Liver (tissue), 9 donors: ENCODE results near the gene AHDC1. TPM values are rescaled to one million over a fixed set of nuclear protein-coding genes. Genes with fewer than 3 reads are reported as not detected.

Experiments used
- DNase-seq: peaks from one replicate; pipeline ENCODE4 v3.0.0-alpha.2; 2017; ENCODE audit warnings: low spot score
- H3K27ac ChIP-seq, 2 donors: one replicate each; pipeline ENCODE4 v1.7.0; 2013; ENCODE audit warnings: inconsistent platforms in 2 of 2, low read length in 2 of 2, control low read depth in 1 of 2, low read depth in 1 of 2, mild to moderate bottlenecking in 1 of 2
- H3K27me3 ChIP-seq, 4 donors: one replicate each; pipeline versions ENCODE4 v1.6.1 to v1.7.0; 2013; ENCODE audit warnings: low read length in 3 of 4, inconsistent platforms in 1 of 4, mild to moderate bottlenecking in 1 of 4, moderate library complexity in 1 of 4; ENCODE audit not compliant: control insufficient read depth in 4 of 4, insufficient read depth in 4 of 4
- H3K36me3 ChIP-seq, 4 donors: one replicate each; pipeline versions ENCODE4 v1.6.1 to v1.7.0; 2013; ENCODE audit warnings: low read length in 3 of 4, mild to moderate bottlenecking in 3 of 4, low read depth in 1 of 4, moderate library complexity in 1 of 4; ENCODE audit not compliant: control insufficient read depth in 4 of 4, insufficient read depth in 3 of 4
- H3K4me1 ChIP-seq, 4 donors: one replicate each; pipeline versions ENCODE4 v1.6.1 to v1.7.0; 2013; ENCODE audit warnings: low read length in 3 of 4, mild to moderate bottlenecking in 3 of 4, moderate library complexity in 1 of 4; ENCODE audit not compliant: control insufficient read depth in 4 of 4, insufficient read depth in 4 of 4
- H3K4me3 ChIP-seq, 3 donors: one replicate each; pipeline versions ENCODE4 v1.6.1 to v1.7.0; 2013; ENCODE audit warnings: low read length in 3 of 3, control low read depth in 1 of 3, low read depth in 1 of 3, mild to moderate bottlenecking in 1 of 3
- H3K9ac ChIP-seq, 2 donors: one replicate each; pipeline ENCODE4 v1.7.0; 2013; ENCODE audit warnings: low read length in 2 of 2, mild to moderate bottlenecking in 2 of 2, moderate library complexity in 2 of 2, control low read depth in 1 of 2, low read depth in 1 of 2
- H3K9me3 ChIP-seq, 4 donors: one replicate each; pipeline versions ENCODE4 v1.6.1 to v1.7.0; 2013; ENCODE audit warnings: low read length in 3 of 4; ENCODE audit not compliant: control insufficient read depth in 4 of 4
- FOXA1 ChIP-seq: IDR thresholded peaks from 2 replicates; pipeline ENCODE4 v1.6.1; 2016; ENCODE audit warnings: antibody characterized with exemption
- FOXA2 ChIP-seq: IDR thresholded peaks from 2 replicates; pipeline ENCODE4 v1.6.1; 2016; ENCODE audit warnings: antibody characterized with exemption
- GABPA ChIP-seq, 2 donors: IDR thresholded peaks in 1 of 2; conservative IDR thresholded peaks in 1 of 2; 2 replicates each; pipeline ENCODE4 v1.6.1; 2016; ENCODE audit warnings: antibody characterized with exemption in 2 of 2, mild to moderate bottlenecking in 1 of 2, moderate library complexity in 1 of 2
- HNF4A ChIP-seq, 2 donors: conservative IDR thresholded peaks; 2 replicates each; pipeline ENCODE4 v1.6.1; 2016; ENCODE audit warnings: antibody characterized with exemption in 2 of 2, mild to moderate bottlenecking in 2 of 2
- HNF4G ChIP-seq: IDR thresholded peaks from 2 replicates; pipeline ENCODE4 v1.6.1; 2016; ENCODE audit warnings: antibody characterized with exemption
- JUND ChIP-seq, 2 donors: IDR thresholded peaks; 2 replicates each; pipeline ENCODE4 v1.6.1; 2016; ENCODE audit warnings: antibody characterized with exemption in 2 of 2
- NR2F2 ChIP-seq: IDR thresholded peaks from 2 replicates; pipeline ENCODE4 v1.6.1; 2016; ENCODE audit warnings: antibody characterized with exemption
- RAD21 ChIP-seq, 2 donors: IDR thresholded peaks; 2 replicates each; pipeline ENCODE4 v1.6.1; 2016; ENCODE audit warnings: antibody characterized with exemption in 2 of 2, mild to moderate bottlenecking in 2 of 2
- RXRA ChIP-seq, 2 donors: IDR thresholded peaks; 2 replicates each; pipeline ENCODE4 v1.6.1; 2017 to 2018; ENCODE audit warnings: antibody characterized with exemption in 2 of 2, mild to moderate bottlenecking in 1 of 2
- SP1 ChIP-seq: IDR thresholded peaks from 2 replicates; pipeline ENCODE4 v1.6.1; 2018; ENCODE audit warnings: antibody characterized with exemption, mild to moderate bottlenecking
- TAF1 ChIP-seq: conservative IDR thresholded peaks from 2 replicates; pipeline ENCODE4 v1.6.1; 2016; ENCODE audit warnings: antibody characterized with exemption, mild to moderate bottlenecking
- YY1 ChIP-seq: IDR thresholded peaks from 2 replicates; pipeline ENCODE4 v1.6.1; 2016; ENCODE audit warnings: antibody characterized with exemption, mild to moderate bottlenecking
- WGBS: extraction: QIAGEN DNeasy Blood & Tissue Kit; methylation state at CpG from one replicate; pipeline ENCODE4 v1.1.7; 2013; 5-methylcytosine and 5-hydroxymethylcytosine counted together
- polyA plus RNA-seq, 2 donors: library from polyadenylated mRNA; stranded (reverse) in 1 of 2; unstranded in 1 of 2; fragments of 200-250 nt in 1 of 2; fragments of >200 nt in 1 of 2; fragmentation: Nextera tagmentation in 1 of 2; extraction: Ambion mirVana in 1 of 2; gene quantifications; one replicate each; pipeline versions ENCODE4 v1.2.1 to v1.2.3, GENCODE V29; 2013 to 2015
- total RNA-seq, 2 donors: library from RNA; depleted of rRNA; stranded (reverse); fragments of >200 nt; gene quantifications; one replicate each; pipeline ENCODE4 v1.2.3, GENCODE V29; 2014
- TF ChIP-seq, protein P1 (sequence below): fragments of 150-350 bp; IDR thresholded peaks from 2 replicates; pipeline ENCODE4 v1.5.1; 2017; ENCODE audit warnings: improper control_type of control experiment, low read depth, low read length; ENCODE audit not compliant: missing input control
- TF ChIP-seq, protein P2 (sequence below): IDR thresholded peaks from 2 replicates; pipeline ENCODE4 v1.6.1; 2016; ENCODE audit warnings: antibody characterized with exemption
- TF ChIP-seq, protein P3 (sequence below): IDR thresholded peaks from 2 replicates; pipeline ENCODE4 v1.6.1; 2016; ENCODE audit warnings: antibody characterized with exemption
- TF ChIP-seq, protein P4 (sequence below): IDR thresholded peaks from 2 replicates; pipeline ENCODE4 v1.6.1; 2016; ENCODE audit warnings: antibody characterized with exemption
- donor health status: healthy.
- donor health status: healthy.
- donor health status: healthy.
- donor health status: healthy.
- donor health status: healthy.

Gene AHDC1
- total and polyA plus RNA-seq, 4 donors: 2.4 to 6.5 (median 5.5) TPM

- TF ChIP-seq YY1 (no peak), FOXA1 (no peak), NR2F2 (no peak), TAF1 (no peak)
- TF ChIP-seq, protein P1, sequence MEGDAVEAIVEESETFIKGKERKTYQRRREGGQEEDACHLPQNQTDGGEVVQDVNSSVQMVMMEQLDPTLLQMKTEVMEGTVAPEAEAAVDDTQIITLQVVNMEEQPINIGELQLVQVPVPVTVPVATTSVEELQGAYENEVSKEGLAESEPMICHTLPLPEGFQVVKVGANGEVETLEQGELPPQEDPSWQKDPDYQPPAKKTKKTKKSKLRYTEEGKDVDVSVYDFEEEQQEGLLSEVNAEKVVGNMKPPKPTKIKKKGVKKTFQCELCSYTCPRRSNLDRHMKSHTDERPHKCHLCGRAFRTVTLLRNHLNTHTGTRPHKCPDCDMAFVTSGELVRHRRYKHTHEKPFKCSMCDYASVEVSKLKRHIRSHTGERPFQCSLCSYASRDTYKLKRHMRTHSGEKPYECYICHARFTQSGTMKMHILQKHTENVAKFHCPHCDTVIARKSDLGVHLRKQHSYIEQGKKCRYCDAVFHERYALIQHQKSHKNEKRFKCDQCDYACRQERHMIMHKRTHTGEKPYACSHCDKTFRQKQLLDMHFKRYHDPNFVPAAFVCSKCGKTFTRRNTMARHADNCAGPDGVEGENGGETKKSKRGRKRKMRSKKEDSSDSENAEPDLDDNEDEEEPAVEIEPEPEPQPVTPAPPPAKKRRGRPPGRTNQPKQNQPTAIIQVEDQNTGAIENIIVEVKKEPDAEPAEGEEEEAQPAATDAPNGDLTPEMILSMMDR: no peak
- TF ChIP-seq, protein P2, sequence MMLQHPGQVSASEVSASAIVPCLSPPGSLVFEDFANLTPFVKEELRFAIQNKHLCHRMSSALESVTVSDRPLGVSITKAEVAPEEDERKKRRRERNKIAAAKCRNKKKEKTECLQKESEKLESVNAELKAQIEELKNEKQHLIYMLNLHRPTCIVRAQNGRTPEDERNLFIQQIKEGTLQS: no peak
Observed at GRCh38 chr1:27614625-27615344, 10.8 kb upstream of the AHDC1 start (continued).

DNA sequence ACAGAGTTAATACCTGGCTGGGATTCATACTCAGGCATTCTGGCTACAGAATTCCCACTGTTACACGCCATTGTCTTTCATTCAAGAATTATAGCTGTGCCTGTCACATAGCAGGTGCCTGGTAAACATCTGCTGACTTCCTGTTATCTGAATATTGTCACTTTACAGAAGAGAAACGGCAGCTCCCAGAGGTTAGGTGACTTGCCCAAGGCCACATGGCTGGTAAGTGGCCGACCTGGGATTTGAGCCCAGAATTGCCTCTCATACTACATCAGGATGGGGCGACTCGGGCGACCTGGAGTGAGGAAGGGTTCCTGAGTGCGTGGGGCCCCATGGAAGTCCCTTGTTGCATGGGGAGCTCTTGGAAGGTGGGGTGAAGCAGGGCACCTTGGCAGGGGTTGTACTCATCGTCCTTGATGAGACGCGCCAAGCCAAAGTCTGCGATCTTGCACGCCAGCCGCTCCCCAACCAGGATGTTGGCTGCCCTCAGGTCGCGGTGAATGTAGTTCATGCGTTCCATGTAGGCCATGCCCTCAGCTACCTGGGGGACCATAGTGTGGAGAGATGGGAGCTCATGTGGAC is 10.2 kb upstream of the AHDC1 start:
- Histone ChIP-seq H3K9me3 (no peaks in the 10 kb centered on the region), H3K9ac (no peak overlapping the region), H3K27ac (no peak overlapping the region), H3K27me3 (peaks cover 0 to 3% (median 0%) of the 10 kb centered on the region in 4 donors), H3K36me3 (no peaks in the 10 kb centered on the region), H3K4me3 (no peak overlapping the region), H3K4me1 (no peaks in the 10 kb centered on the region)
- DNase-seq: no peak
- TF ChIP-seq SP1 (no peak), GABPA (IDR thresholded peaks at IDR 0.05 in 1 of 2, conservative IDR thresholded peaks at IDR 0.05 in 1 of 2) (no peak), FOXA1 (no peak), YY1 (no peak), JUND (IDR thresholded peaks at IDR 0.05) (no peak), TAF1 (no peak), RXRA (IDR thresholded peaks at IDR 0.05) (no peak), RAD21 (IDR thresholded peaks at IDR 0.05) (no peak), NR2F2 (no peak), FOXA2 (no peak), HNF4A (conservative IDR thresholded peaks at IDR 0.05) (no peak), HNF4G (no peak)
- TF ChIP-seq, protein P3, sequence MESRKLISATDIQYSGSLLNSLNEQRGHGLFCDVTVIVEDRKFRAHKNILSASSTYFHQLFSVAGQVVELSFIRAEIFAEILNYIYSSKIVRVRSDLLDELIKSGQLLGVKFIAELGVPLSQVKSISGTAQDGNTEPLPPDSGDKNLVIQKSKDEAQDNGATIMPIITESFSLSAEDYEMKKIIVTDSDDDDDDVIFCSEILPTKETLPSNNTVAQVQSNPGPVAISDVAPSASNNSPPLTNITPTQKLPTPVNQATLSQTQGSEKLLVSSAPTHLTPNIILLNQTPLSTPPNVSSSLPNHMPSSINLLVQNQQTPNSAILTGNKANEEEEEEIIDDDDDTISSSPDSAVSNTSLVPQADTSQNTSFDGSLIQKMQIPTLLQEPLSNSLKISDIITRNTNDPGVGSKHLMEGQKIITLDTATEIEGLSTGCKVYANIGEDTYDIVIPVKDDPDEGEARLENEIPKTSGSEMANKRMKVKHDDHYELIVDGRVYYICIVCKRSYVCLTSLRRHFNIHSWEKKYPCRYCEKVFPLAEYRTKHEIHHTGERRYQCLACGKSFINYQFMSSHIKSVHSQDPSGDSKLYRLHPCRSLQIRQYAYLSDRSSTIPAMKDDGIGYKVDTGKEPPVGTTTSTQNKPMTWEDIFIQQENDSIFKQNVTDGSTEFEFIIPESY: no peak
- TF ChIP-seq, protein P4, sequence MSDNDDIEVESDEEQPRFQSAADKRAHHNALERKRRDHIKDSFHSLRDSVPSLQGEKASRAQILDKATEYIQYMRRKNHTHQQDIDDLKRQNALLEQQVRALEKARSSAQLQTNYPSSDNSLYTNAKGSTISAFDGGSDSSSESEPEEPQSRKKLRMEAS: no peak
- TF ChIP-seq, protein P1: no peak
- WGBS: 85% methylated on average over 16 of the region's 16 CpGs
